Heart right ventricle (tissue), 16 donors: ENCODE data around the gene MAPT. TPM values are rescaled to one million over a fixed set of nuclear protein-coding genes. Genes with fewer than 3 reads are reported as not detected.

Experiments
- ATAC-seq, 8 donors: fragments of 200-7000 bp; cut with Tn5 transposase; one replicate each; pipeline ENCODE4 v1.9.1; 2020; ENCODE audit warnings: mild to moderate bottlenecking in 8 of 8, moderate library complexity in 8 of 8, moderate number of reproducible peaks in 1 of 8
- DNase-seq, 2 donors: peaks; one replicate each; pipeline ENCODE4 v3.0.0-alpha.2; 2020
- H3K27ac ChIP-seq, 10 donors: fragments of 200-600 bp; sonication (generic) in 2 of 10; one replicate each; pipeline versions ENCODE4 v1.5.0 to v1.8.0; 2020 to 2022; ENCODE audit warnings: mild to moderate bottlenecking in 3 of 10
- H3K27me3 ChIP-seq, 7 donors: fragments of 200-600 bp; one replicate each; pipeline ENCODE4 v1.8.0; 2021 to 2022; ENCODE audit warnings: mild to moderate bottlenecking in 2 of 7
- H3K36me3 ChIP-seq, 9 donors: fragments of 200-600 bp; sonication (generic) in 1 of 9; one replicate each; pipeline versions ENCODE4 v1.5.0 to v1.8.0; 2020 to 2022; ENCODE audit warnings: mild to moderate bottlenecking in 2 of 9
- H3K4me1 ChIP-seq, 9 donors: fragments of 200-600 bp; sonication (generic) in 1 of 9; one replicate each; pipeline versions ENCODE4 v1.5.0 to v1.8.0; 2020 to 2022; ENCODE audit warnings: mild to moderate bottlenecking in 4 of 9
- H3K4me3 ChIP-seq, 10 donors: fragments of 200-600 bp; sonication (generic) in 2 of 10; one replicate each; pipeline versions ENCODE4 v1.5.0 to v1.8.0; 2020 to 2022; ENCODE audit warnings: mild to moderate bottlenecking in 7 of 10, moderate library complexity in 2 of 10
- H3K9me3 ChIP-seq, 11 donors: fragments of 200-600 bp in 10 of 11; sonication (generic) in 2 of 11; one replicate each; pipeline versions ENCODE4 v1.5.0 to v1.8.0; 2013 to 2022; ENCODE audit warnings: mild to moderate bottlenecking in 2 of 11, control low read depth in 1 of 11, moderate library complexity in 1 of 11
- CTCF ChIP-seq, 9 donors: fragments of 200-600 bp; sonication (generic) in 2 of 9; IDR thresholded peaks; one replicate each; pipeline versions ENCODE4 v1.5.0 to v1.8.0; 2021 to 2022; ENCODE audit warnings: antibody characterized with exemption in 9 of 9, mild to moderate bottlenecking in 5 of 9, moderate library complexity in 1 of 9
- WGBS, 2 donors: extraction: QIAGEN DNeasy Blood & Tissue Kit; methylation state at CpG; one replicate each; pipeline ENCODE4 v1.1.7; 2013; ENCODE audit warnings: inconsistent platforms in 1 of 2; 5-methylcytosine and 5-hydroxymethylcytosine counted together
- intact Hi-C, 10 donors: fragments of 100-400 bp; cut with DNase I; formaldehyde crosslinking; loops; one replicate each; pipeline versions ENCODE4 v1.11.1 to v1.14.2; 2022
- polyA plus RNA-seq, 2 donors: library from polyadenylated mRNA; stranded (reverse); fragments of 200-250 nt; gene quantifications; one replicate each; pipeline ENCODE4 v1.2.3, GENCODE V29; 2013
- total RNA-seq, 10 donors: library from RNA; stranded (reverse); fragmentation: NEBNext Ultra II Directional in 3 of 10; extraction: Animal tissue kit (Norgen Biotek cat#: 25700) in 3 of 10; gene quantifications; one replicate each; pipeline versions ENCODE4 v1.2.1 to v1.2.4, GENCODE V29; 2021 to 2023
- donor health status: Arrhythmogenic right ventricular cardiomyopathy.
- donor health status: ischemic (EF 13 %, LVEDD 7.1; RV severe dilation, severe dysfunction).
- donor health status: healthy with polysubstance abuse.
- donor health status: DM: no; HTN: yes; CAD: no.
- donor health status: DM: no; HTN: no; CAD: no.
- donor health status: ischemic (EF 25% LVEDD 6.9; RV normal size, moderate dysfunction).
- donor health status: ischemic (EF 25% LVEDD 5.7; RV mildly dilated, moderate dysfunction).
- donor health status: healthy.
- donor health status: DM: yes; HTN: yes; CAD: no.
- donor health status: Ischemic cardiomyopathy.
- donor health status: ischemic (EF 35%, LVEDD 5.7; RV mildly dilated, moderate dysfunction).
- donor health status: nonischemic (EF 11% LVEDD 7.7; RV severe dilation, severe dysfunction).
- donor health status: DM: yes; HTN: yes; CAD: no.
- donor health status: PGD.
- donor health status: ischemic (EF 29% LVEDD 5.4; RV normal size, mild dysfunction).
- donor health status: nonischemic (EF 23%, LVEDD 6.1; RV moderate dilation, normal function).

The MAPT gene
- total and polyA plus RNA-seq, 12 donors = 0.90 to 63.3 (median 32.5) TPM

DNA sequence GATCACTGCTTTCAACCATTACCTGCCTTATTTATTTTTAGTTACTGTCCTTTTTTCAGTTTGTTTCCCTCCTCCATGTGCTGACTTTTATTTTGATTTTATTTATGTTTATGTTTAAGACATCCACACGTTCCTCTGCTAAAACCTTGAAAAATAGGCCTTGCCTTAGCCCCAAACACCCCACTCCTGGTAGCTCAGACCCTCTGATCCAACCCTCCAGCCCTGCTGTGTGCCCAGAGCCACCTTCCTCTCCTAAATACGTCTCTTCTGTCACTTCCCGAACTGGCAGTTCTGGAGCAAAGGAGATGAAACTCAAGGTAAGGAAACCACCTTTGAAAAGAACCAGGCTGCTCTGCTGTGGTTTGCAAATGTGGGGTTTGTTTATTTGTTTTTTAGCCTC is 95.4 kb downstream of the MAPT start:
- no peak for DNase-seq
- Histone ChIP-seq H3K4me3 (no peak overlapping the region), H3K36me3 (no peaks in the 10 kb centered on the region), H3K9me3 (no peaks in the 10 kb centered on the region), H3K27ac (no peak overlapping the region), H3K4me1 (no peaks in the 10 kb centered on the region), H3K27me3 (no peaks in the 10 kb centered on the region)
- no peak for ATAC-seq
- WGBS, 2 donors = 72 to 78% methylated on average over 3 of the region's 3 CpGs
- intact Hi-C loops = loop anchor here in 1 of 10 donors (10.0 kb wide), 1 partner anchor 845 kb away; no protein-coding TSS in a partner anchor
- TF ChIP-seq CTCF (IDR thresholded peaks at IDR 0.05) = no peak

DNA sequence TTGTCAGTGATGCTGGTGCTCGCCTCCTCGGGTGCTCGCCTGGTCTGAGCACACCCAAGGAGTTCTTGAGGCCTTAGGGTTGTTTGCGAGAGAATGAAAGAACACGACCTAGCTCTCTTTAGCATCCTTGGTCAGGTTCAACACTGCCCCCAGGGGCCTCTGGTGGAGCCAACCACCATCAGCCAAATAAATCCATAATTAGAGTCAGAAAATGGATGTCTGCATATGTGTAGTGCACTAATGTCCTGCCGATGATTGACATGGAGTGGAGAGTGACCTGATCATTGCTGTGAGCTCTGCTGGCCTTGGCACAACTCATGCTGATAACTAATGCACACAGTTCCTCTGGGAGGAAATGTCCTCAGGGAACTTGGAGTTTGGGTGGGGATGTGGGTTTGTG is 96.5 kb downstream of the MAPT start:
- DNase-seq = no peak
- WGBS, 2 donors = 83 to 92% methylated on average over 6 of the region's 6 CpGs
- intact Hi-C loops = loop anchor here in 1 of 10 donors (10.0 kb wide), 1 partner anchor 844 kb away; no protein-coding TSS in a partner anchor

GRCh38 chr17:45991341-45991740 is 97.0 kb downstream of the MAPT start:
- DNase-seq = no peak
- no peaks in the 10 kb centered on the region for H3K9me3 ChIP-seq
- 82 to 89% methylated on average over 10 of the region's 10 CpGs for WGBS, 2 donors
- no peak overlapping the region for H3K27ac ChIP-seq
- H3K27me3 ChIP-seq = no peaks in the 10 kb centered on the region
- no peaks in the 10 kb centered on the region for H3K36me3 ChIP-seq
- intact Hi-C loops = loop anchor here in 1 of 10 donors (10.0 kb wide), 1 partner anchor 843 kb away; no protein-coding TSS in a partner anchor
- TF ChIP-seq CTCF (IDR thresholded peaks at IDR 0.05) = no peak
- H3K4me3 ChIP-seq = no peak overlapping the region
- H3K4me1 ChIP-seq = no peaks in the 10 kb centered on the region
- ATAC-seq = no peak

More for the DNA sequence above, 96.5 kb downstream of the MAPT start:
- no peak for ATAC-seq
- no peaks in the 10 kb centered on the region for H3K4me1 ChIP-seq
- no peak for TF ChIP-seq CTCF (IDR thresholded peaks at IDR 0.05)
- H3K27ac ChIP-seq = no peak overlapping the region
- no peaks in the 10 kb centered on the region for H3K27me3 ChIP-seq
- no peak overlapping the region for H3K4me3 ChIP-seq
- no peaks in the 10 kb centered on the region for H3K9me3 ChIP-seq
- H3K36me3 ChIP-seq = no peaks in the 10 kb centered on the region

DNA sequence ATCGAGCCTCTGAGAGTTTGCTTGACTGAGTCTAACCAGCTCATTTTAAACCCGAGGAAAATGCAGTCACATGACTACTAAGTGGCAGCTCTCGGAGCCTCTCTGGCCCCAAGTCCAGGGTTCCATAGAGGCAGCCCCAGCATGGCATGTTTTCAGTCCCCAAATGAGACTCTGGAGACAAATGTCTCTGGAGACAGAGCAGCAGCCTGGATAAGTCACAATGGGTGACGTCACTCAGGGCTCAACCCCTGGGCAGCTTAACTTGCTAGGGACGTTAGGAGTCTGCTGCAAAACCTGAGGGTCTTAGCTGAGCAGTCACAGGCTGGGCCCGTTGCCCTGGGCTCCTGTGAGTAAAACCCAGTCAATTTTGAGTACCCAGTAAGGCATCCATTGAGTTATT is 97.8 kb downstream of the MAPT start:
- no peak for ATAC-seq
- H3K36me3 ChIP-seq = no peaks in the 10 kb centered on the region
- H3K4me3 ChIP-seq = no peak overlapping the region
- H3K27ac ChIP-seq = no peak overlapping the region
- no peak for TF ChIP-seq CTCF (IDR thresholded peaks at IDR 0.05)
- DNase-seq = no peak
- WGBS, 2 donors = 65 to 68% methylated on average over 6 of the region's 6 CpGs
- intact Hi-C loops = loop anchor here in 1 of 10 donors (10.0 kb wide), 1 partner anchor 843 kb away; no protein-coding TSS in a partner anchor
- H3K9me3 ChIP-seq = no peaks in the 10 kb centered on the region
- no peaks in the 10 kb centered on the region for H3K27me3 ChIP-seq
- H3K4me1 ChIP-seq = no peaks in the 10 kb centered on the region
